Measurements from ENCODE around the gene PRPF18.

DNA sequence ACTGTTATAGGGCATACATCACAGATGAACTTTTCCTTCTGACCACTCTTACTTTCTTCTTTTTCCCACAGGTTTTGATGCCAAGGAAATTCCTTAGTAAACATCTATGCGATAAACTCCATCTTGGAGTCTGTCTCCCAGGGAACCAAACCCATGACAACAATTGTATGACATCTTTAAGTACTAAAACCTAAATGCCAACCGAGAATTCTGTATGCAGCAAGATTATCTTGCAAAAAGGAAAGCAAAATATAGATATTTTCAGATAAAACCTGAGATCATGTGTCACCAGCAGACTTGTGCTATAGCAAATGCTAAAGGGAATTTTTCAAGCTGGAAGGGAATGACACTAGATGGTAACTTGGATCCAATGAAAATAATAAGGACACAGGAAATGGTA lies 36.0 kb upstream of the PRPF18 start:
- TF ChIP-seq CEBPB (IDR thresholded peaks at IDR 0.05) (no peak), POLR2A (IDR thresholded peaks at IDR 0.05; ENCODE audit: low read length) (no peak), JUN (IDR thresholded peaks at IDR 0.05) (no peak), RAD21 (conservative IDR thresholded peaks at IDR 0.05 in 1 of 2, IDR thresholded peaks at IDR 0.05 in 1 of 2) (no peak), RNF2 (IDR thresholded peaks at IDR 0.05; ENCODE audit: borderline replicate concordance, low read depth) (no peak)
- TF ChIP-seq, protein P1, sequence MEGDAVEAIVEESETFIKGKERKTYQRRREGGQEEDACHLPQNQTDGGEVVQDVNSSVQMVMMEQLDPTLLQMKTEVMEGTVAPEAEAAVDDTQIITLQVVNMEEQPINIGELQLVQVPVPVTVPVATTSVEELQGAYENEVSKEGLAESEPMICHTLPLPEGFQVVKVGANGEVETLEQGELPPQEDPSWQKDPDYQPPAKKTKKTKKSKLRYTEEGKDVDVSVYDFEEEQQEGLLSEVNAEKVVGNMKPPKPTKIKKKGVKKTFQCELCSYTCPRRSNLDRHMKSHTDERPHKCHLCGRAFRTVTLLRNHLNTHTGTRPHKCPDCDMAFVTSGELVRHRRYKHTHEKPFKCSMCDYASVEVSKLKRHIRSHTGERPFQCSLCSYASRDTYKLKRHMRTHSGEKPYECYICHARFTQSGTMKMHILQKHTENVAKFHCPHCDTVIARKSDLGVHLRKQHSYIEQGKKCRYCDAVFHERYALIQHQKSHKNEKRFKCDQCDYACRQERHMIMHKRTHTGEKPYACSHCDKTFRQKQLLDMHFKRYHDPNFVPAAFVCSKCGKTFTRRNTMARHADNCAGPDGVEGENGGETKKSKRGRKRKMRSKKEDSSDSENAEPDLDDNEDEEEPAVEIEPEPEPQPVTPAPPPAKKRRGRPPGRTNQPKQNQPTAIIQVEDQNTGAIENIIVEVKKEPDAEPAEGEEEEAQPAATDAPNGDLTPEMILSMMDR (IDR thresholded peaks at IDR 0.05): no peak
- TF ChIP-seq, protein P2, sequence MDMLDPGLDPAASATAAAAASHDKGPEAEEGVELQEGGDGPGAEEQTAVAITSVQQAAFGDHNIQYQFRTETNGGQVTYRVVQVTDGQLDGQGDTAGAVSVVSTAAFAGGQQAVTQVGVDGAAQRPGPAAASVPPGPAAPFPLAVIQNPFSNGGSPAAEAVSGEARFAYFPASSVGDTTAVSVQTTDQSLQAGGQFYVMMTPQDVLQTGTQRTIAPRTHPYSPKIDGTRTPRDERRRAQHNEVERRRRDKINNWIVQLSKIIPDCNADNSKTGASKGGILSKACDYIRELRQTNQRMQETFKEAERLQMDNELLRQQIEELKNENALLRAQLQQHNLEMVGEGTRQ (IDR thresholded peaks at IDR 0.05): no peak
- TF ChIP-seq, protein P3, sequence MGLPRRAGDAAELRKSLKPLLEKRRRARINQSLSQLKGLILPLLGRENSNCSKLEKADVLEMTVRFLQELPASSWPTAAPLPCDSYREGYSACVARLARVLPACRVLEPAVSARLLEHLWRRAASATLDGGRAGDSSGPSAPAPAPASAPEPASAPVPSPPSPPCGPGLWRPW (IDR thresholded peaks at IDR 0.05): no peak

All from A549 (cell line).